H1 (cell line): Measurements from ENCODE around the gene MCCC1.
"Not testable (repeated sequence)": the region's sequence is repeated elsewhere in the genome, so short reads cannot be mapped to it uniquely, and the experiment has no call there.

ENCODE experiments used
- CBX5 ChIP-seq: fragments of 300-800, 300-1000 bp; sonication (generic); IDR thresholded peaks from 2 replicates; pipeline ENCODE4 v1.7.1; 2016; ENCODE audit warnings: antibody characterized with exemption, low read length, low read depth
- EP300 ChIP-seq, 2 experiments: IDR thresholded peaks; 1 replicate in 1 of 2; 2 replicates in 1 of 2; pipeline ENCODE4 v1.6.1; 2011 to 2012; ENCODE audit warnings: low read depth in 2 of 2, low read length in 2 of 2, mild to moderate bottlenecking in 2 of 2, borderline replicate concordance in 1 of 2, inconsistent platforms in 1 of 2, moderate library complexity in 1 of 2
- EZH2 ChIP-seq: fragments of 200-600 bp; sonication (generic); IDR thresholded peaks from 2 replicates; pipeline ENCODE4 v1.7.1; 2012; ENCODE audit warnings: low read depth, mild to moderate bottlenecking, moderate library complexity, low read length, inconsistent platforms; ENCODE audit not compliant: severe bottlenecking
- NRF1 ChIP-seq: IDR thresholded peaks from 2 replicates; pipeline ENCODE4 v1.6.1; 2011; ENCODE audit warnings: mild to moderate bottlenecking, low read depth, low read length, improper control_type of control experiment
- POLR2A ChIP-seq, 2 experiments: IDR thresholded peaks; 1 replicate in 1 of 2; 2 replicates in 1 of 2; pipeline ENCODE4 v1.6.1; 2011; ENCODE audit warnings: low read depth in 2 of 2, low read length in 2 of 2, mild to moderate bottlenecking in 2 of 2; ENCODE audit errors: control extremely low read depth in 1 of 2
- RAD21 ChIP-seq, 2 experiments: IDR thresholded peaks in 1 of 2; conservative IDR thresholded peaks in 1 of 2; 2 replicates each; pipeline ENCODE4 v1.6.1; 2011; ENCODE audit warnings: low read depth in 2 of 2, low read length in 2 of 2, improper control_type of control experiment in 1 of 2, inconsistent platforms in 1 of 2, mild to moderate bottlenecking in 1 of 2, moderate library complexity in 1 of 2
- TAF1 ChIP-seq: IDR thresholded peaks from 2 replicates; pipeline ENCODE4 v1.6.1; 2011; ENCODE audit warnings: mild to moderate bottlenecking, low read depth, low read length
- TAF7 ChIP-seq: optimal IDR thresholded peaks from 2 replicates; pipeline ENCODE3; 2011; ENCODE audit warnings: low read depth, mild to moderate bottlenecking, inconsistent platforms, low read length, moderate library complexity, borderline replicate concordance
- TF ChIP-seq, protein P1 (sequence below): IDR thresholded peaks from 2 replicates; pipeline ENCODE4 v1.6.1; 2012; ENCODE audit warnings: low read length, inconsistent platforms
- TF ChIP-seq, protein P2 (sequence below), 3 experiments: IDR thresholded peaks; 1 replicate in 2 of 3; 2 replicates in 1 of 3; pipeline versions ENCODE4 v1.5.1 to v1.6.1; 2011; ENCODE audit warnings: low read length in 3 of 3, mild to moderate bottlenecking in 3 of 3, inconsistent platforms in 2 of 3, low read depth in 1 of 3, moderate library complexity in 1 of 3; ENCODE audit not compliant: insufficient read depth in 1 of 3; ENCODE audit errors: control extremely low read depth in 1 of 3

DNA sequence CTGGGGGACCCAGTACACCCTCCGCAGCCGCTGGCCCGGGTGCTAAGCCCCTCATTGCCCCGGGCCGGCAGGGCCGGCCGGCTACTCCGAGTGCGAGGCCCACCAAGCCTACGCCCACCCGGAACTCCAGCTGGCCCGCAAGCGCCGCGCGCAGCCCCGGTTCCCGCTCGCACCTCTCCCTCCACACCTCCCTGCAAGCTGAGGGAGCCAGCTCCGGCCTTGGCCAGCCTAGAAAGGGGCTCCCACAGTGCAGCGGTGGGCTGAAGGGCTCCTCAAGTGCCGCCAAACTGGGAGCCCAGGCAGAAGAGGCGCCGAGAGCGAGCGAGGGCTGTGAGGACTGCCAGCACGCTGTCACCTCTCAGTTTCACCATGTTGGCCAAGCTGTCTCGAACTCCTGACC lies 4.7 kb upstream of the MCCC1 start:
- TF ChIP-seq EP300 (IDR thresholded peaks at IDR 0.05; ENCODE audit: borderline replicate concordance in 1 of 2, low read depth in 2 of 2, low read length in 2 of 2); NRF1; POLR2A (IDR thresholded peaks at IDR 0.05; ENCODE audit: control extremely low read depth in 1 of 2, low read depth in 2 of 2, low read length in 2 of 2); TAF1; EZH2; RAD21 (IDR thresholded peaks at IDR 0.05 in 1 of 2, conservative IDR thresholded peaks at IDR 0.05 in 1 of 2; ENCODE audit: low read depth in 2 of 2, low read length in 2 of 2); CBX5; TAF7: not testable (repeated sequence)
- TF ChIP-seq, protein P1, sequence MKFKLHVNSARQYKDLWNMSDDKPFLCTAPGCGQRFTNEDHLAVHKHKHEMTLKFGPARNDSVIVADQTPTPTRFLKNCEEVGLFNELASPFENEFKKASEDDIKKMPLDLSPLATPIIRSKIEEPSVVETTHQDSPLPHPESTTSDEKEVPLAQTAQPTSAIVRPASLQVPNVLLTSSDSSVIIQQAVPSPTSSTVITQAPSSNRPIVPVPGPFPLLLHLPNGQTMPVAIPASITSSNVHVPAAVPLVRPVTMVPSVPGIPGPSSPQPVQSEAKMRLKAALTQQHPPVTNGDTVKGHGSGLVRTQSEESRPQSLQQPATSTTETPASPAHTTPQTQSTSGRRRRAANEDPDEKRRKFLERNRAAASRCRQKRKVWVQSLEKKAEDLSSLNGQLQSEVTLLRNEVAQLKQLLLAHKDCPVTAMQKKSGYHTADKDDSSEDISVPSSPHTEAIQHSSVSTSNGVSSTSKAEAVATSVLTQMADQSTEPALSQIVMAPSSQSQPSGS, result not testable (repeated sequence)
- TF ChIP-seq, protein P2, sequence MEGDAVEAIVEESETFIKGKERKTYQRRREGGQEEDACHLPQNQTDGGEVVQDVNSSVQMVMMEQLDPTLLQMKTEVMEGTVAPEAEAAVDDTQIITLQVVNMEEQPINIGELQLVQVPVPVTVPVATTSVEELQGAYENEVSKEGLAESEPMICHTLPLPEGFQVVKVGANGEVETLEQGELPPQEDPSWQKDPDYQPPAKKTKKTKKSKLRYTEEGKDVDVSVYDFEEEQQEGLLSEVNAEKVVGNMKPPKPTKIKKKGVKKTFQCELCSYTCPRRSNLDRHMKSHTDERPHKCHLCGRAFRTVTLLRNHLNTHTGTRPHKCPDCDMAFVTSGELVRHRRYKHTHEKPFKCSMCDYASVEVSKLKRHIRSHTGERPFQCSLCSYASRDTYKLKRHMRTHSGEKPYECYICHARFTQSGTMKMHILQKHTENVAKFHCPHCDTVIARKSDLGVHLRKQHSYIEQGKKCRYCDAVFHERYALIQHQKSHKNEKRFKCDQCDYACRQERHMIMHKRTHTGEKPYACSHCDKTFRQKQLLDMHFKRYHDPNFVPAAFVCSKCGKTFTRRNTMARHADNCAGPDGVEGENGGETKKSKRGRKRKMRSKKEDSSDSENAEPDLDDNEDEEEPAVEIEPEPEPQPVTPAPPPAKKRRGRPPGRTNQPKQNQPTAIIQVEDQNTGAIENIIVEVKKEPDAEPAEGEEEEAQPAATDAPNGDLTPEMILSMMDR (IDR thresholded peaks at IDR 0.05; ENCODE audit: control extremely low read depth in 1 of 3, insufficient read depth in 1 of 3, low read depth in 1 of 3, low read length in 3 of 3), result not testable (repeated sequence)
